HepG2 (cell line): ENCODE measurements around the gene ANP32B. TPM values are rescaled to one million over a fixed set of nuclear protein-coding genes. Genes with fewer than 3 reads are reported as not detected.
A peak's percentile ranks its signal among the peaks of the same experiment; 100 is the strongest.

Experiments
- HMG20B ChIP-seq: conservative IDR thresholded peaks from 2 replicates; pipeline ENCODE4 v1.6.1; 2016; ENCODE audit warnings: missing genetic modification reagents, missing compliant biosample characterization
- HOXA9 ChIP-seq: sonication (generic); formaldehyde crosslinking; IDR thresholded peaks from 2 replicates; pipeline ENCODE4 v1.8.1; 2022; ENCODE audit warnings: missing genetic modification reagents, mild to moderate bottlenecking, moderate library complexity, borderline replicate concordance
- MAFK ChIP-seq, 2 experiments: IDR thresholded peaks in 1 of 2; conservative IDR thresholded peaks in 1 of 2; 2 replicates each; pipeline ENCODE4 v1.6.1; 2011; ENCODE audit warnings: improper control_type of control experiment in 2 of 2, low read length in 2 of 2
- POLR2G ChIP-seq: fragments of 200-400 bp; formaldehyde crosslinking; IDR thresholded peaks from 2 replicates; pipeline ENCODE4 v1.6.1; 2018; ENCODE audit warnings: mild to moderate bottlenecking, low read depth, low read length, moderate library complexity
- polyA plus RNA-seq, 8 experiments: library from polyadenylated mRNA; depleted of rRNA in 3 of 8; stranded (reverse) in 7 of 8; unstranded in 1 of 8; fragments of >200 nt; fragmentation: Illumina TruSeq in 4 of 8; extraction: Trizol in 4 of 8; gene quantifications; 2 replicates each; pipeline versions ENCODE4 v1.2.1 to v1.2.3, GENCODE V29; 2011 to 2016; ENCODE audit warnings: low read depth in 4 of 8, missing spikeins in 1 of 8, mixed read lengths in 1 of 8; ENCODE audit not compliant: insufficient read depth in 1 of 8
- total RNA-seq, 5 experiments: library from RNA; depleted of rRNA; stranded (reverse); fragments of >200 nt; fragmentation: Illumina TruSeq; extraction: Trizol; gene quantifications; 2 replicates each; pipeline ENCODE4 v1.2.3, GENCODE V29; 2016; ENCODE audit warnings: low read depth in 1 of 5
- TF ChIP-seq, protein P1 (sequence below): sonication (generic); formaldehyde crosslinking; conservative IDR thresholded peaks from 2 replicates; pipeline ENCODE4 v1.8.1; 2023; ENCODE audit warnings: missing genetic modification reagents
- TF ChIP-seq, protein P2 (sequence below): IDR thresholded peaks from 2 replicates; pipeline ENCODE4 v1.4.0; 2020; ENCODE audit warnings: mild to moderate bottlenecking, missing genetic modification reagents
- TF ChIP-seq, protein P3 (sequence below): sonication (generic); formaldehyde crosslinking; IDR thresholded peaks from 2 replicates; pipeline ENCODE4 v1.5.1; 2020; ENCODE audit warnings: missing genetic modification reagents, mild to moderate bottlenecking, borderline replicate concordance

ANP32B gene
- total and polyA plus RNA-seq, 2 of the 13 experiments (the other 11 are each of a cell fraction or from before 2014, with no cell fraction given) = 22.1 to 37.5 TPM

DNA sequence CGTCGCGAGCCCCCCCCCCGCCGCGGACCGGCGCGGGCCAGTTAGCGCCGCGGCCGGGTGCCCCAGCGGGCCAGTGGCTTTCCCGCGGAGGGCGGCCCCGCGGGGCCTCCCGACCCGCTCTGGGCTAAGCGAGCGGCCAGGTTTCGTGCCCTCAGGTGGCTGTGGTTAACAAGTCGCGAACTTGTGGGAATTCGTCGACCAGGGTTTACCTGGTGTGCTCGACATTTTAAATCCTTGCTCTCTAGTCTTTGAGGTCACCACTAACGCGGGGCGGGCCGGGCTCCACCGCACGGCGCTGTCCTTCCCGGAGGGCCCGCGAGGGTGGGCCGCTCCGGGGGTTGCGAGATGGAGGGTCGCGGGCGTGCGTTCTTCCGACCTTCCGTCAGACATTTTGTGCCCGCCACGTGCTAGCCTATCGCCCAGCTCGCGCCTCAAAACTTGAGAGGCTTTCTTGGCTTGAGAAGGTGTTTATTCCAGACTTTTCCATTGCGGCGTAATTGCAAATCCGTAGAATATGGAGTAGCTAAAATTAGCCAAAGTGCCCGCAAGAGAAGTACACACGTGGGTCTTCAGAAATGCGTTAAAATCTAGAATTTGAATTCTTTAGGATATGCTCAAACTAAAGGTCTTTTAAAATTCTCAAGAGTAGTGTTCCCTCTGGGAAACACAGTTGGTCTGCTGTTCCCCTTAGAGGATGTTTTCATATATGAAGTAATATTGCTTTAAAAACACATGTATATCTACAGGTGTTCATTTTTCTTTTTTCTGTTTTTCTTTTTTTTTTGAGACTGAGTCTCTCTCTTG lies 2.1 kb downstream of the ANP32B start (continued):
- TF ChIP-seq, protein P1, sequence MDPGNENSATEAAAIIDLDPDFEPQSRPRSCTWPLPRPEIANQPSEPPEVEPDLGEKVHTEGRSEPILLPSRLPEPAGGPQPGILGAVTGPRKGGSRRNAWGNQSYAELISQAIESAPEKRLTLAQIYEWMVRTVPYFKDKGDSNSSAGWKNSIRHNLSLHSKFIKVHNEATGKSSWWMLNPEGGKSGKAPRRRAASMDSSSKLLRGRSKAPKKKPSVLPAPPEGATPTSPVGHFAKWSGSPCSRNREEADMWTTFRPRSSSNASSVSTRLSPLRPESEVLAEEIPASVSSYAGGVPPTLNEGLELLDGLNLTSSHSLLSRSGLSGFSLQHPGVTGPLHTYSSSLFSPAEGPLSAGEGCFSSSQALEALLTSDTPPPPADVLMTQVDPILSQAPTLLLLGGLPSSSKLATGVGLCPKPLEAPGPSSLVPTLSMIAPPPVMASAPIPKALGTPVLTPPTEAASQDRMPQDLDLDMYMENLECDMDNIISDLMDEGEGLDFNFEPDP (CRISPR knock-in tag) = no peak
- TF ChIP-seq HOXA9 (CRISPR knock-in tag) (no peak), HMG20B (CRISPR knock-in tag) (no peak), POLR2G (no peak; the same call in 1 of the 2 replicates), MAFK (conservative IDR thresholded peaks at IDR 0.05 in 1 of 2, IDR thresholded peaks at IDR 0.05 in 1 of 2; ENCODE audit: low read length in 2 of 2) (no peak)
- TF ChIP-seq, protein P2, sequence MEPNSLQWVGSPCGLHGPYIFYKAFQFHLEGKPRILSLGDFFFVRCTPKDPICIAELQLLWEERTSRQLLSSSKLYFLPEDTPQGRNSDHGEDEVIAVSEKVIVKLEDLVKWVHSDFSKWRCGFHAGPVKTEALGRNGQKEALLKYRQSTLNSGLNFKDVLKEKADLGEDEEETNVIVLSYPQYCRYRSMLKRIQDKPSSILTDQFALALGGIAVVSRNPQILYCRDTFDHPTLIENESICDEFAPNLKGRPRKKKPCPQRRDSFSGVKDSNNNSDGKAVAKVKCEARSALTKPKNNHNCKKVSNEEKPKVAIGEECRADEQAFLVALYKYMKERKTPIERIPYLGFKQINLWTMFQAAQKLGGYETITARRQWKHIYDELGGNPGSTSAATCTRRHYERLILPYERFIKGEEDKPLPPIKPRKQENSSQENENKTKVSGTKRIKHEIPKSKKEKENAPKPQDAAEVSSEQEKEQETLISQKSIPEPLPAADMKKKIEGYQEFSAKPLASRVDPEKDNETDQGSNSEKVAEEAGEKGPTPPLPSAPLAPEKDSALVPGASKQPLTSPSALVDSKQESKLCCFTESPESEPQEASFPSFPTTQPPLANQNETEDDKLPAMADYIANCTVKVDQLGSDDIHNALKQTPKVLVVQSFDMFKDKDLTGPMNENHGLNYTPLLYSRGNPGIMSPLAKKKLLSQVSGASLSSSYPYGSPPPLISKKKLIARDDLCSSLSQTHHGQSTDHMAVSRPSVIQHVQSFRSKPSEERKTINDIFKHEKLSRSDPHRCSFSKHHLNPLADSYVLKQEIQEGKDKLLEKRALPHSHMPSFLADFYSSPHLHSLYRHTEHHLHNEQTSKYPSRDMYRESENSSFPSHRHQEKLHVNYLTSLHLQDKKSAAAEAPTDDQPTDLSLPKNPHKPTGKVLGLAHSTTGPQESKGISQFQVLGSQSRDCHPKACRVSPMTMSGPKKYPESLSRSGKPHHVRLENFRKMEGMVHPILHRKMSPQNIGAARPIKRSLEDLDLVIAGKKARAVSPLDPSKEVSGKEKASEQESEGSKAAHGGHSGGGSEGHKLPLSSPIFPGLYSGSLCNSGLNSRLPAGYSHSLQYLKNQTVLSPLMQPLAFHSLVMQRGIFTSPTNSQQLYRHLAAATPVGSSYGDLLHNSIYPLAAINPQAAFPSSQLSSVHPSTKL (CRISPR knock-in tag) = peak; percentile 6; the same call in 1 of the 2 replicates
- TF ChIP-seq, protein P3, sequence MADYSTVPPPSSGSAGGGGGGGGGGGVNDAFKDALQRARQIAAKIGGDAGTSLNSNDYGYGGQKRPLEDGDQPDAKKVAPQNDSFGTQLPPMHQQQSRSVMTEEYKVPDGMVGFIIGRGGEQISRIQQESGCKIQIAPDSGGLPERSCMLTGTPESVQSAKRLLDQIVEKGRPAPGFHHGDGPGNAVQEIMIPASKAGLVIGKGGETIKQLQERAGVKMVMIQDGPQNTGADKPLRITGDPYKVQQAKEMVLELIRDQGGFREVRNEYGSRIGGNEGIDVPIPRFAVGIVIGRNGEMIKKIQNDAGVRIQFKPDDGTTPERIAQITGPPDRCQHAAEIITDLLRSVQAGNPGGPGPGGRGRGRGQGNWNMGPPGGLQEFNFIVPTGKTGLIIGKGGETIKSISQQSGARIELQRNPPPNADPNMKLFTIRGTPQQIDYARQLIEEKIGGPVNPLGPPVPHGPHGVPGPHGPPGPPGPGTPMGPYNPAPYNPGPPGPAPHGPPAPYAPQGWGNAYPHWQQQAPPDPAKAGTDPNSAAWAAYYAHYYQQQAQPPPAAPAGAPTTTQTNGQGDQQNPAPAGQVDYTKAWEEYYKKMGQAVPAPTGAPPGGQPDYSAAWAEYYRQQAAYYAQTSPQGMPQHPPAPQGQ (CRISPR knock-in tag) = no peak
- TF ChIP-seq, all 625 proteins: peak for 86
